GM11168 (cell line): Measurements from ENCODE around the gene ADAM12.
"Not testable (repeated sequence)": the region's sequence is repeated elsewhere in the genome, so short reads cannot be mapped to it uniquely, and the experiment has no call there.

Experiments used
- in situ Hi-C: fragments of 300-500 bp; cut with MboI; formaldehyde crosslinking; loops from one replicate; pipeline ENCODE4 v1.12.0; 2022; ENCODE audit warnings: low sequenced_read_pairs; ENCODE audit not compliant: unreplicated experiment

The ADAM12 gene

GRCh38 chr10:125983656-125984055 is 404.6 kb downstream of the ADAM12 start:
- in situ Hi-C loops, result loop anchor here (25.0 kb wide), 1 partner anchor 529 kb away; no protein-coding TSS in a partner anchor

DNA sequence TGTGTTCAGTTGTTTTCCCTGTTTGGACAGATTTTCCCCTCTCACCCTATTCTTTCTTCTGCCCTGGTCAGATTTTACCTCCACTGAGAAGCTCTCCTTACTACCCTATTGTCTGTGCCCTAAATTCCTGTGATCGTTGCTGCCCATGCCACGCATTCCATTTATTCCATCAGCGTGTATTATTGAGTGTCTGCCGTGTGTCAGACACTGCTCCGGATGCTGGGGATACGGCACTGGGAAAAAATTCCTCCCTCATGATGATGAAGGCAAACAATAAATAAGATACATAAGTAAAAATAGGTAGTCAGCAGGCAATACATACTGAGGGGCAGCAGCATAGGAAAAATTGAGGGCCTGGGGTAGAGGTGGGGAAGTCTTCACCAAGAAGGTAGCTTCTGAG is 405.1 kb downstream of the ADAM12 start:
- in situ Hi-C loops, result loop anchor here (25.0 kb wide), 1 partner anchor 529 kb away; no protein-coding TSS in a partner anchor

DNA sequence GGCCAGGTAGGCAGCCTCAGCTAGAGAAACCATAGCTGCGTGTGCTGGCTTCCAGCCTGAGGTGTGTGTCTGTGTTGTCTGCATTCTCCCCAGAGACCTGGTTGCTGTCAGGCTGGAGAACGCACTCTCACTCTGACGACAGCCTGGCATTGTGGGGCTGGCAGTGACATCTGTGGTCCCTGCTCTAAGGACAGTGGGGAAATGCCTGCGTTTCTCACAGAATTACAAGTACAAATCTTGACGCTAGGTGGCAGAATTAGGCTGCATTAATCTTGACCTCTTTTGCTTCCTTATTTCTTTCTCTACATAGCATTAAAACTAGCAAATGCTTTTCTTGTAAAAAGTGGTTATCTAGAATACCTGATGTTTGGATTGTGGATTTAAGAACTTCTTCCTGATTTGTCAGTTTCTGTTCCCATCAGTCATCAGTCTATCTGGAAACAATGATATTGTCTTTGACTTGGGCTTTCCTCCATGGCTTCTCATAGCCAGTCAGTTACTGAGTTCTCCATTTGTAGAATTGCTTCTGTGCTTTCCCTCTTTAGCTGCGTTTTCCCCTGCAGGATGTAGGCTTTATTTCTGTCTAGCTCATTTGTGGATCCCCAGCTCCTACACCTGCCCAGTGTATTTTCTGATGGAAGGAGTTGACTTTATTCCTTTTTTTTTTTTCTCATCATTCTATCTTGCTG is 405.9 kb downstream of the ADAM12 start:
- in situ Hi-C loops, result loop anchor here (25.0 kb wide), 1 partner anchor 530 kb away; no protein-coding TSS in a partner anchor

DNA sequence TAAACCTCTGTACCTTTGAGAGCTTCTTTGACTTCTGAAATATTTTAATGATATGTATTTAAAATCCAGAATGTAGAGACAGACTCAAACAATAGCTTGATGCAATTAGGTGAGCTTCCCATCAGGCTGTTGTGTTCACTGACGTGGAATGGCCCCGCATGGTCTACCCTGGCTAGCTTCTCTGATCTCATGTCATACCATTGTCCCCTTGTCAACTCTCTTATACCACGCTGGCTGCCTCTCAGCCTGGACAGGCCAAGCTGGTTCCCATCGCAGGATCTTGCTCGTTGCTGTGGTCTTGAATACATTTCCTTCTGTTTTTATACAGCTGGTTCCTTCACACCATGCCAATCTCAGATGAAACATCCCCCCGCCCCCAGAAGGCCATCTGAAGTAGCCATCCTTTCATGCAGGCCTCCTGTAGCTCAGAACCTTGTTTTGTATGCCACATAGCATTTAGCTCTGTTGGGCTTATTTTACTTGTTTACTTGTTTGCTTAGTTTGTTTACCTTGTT is 407.7 kb downstream of the ADAM12 start:
- in situ Hi-C loops, result loop anchor here (25.0 kb wide), 1 partner anchor 532 kb away; no protein-coding TSS in a partner anchor

GRCh38 chr10:125979976-125980375 is 408.3 kb downstream of the ADAM12 start:
- in situ Hi-C loops, result loop anchor here (25.0 kb wide), 1 partner anchor 532 kb away; no protein-coding TSS in a partner anchor

DNA sequence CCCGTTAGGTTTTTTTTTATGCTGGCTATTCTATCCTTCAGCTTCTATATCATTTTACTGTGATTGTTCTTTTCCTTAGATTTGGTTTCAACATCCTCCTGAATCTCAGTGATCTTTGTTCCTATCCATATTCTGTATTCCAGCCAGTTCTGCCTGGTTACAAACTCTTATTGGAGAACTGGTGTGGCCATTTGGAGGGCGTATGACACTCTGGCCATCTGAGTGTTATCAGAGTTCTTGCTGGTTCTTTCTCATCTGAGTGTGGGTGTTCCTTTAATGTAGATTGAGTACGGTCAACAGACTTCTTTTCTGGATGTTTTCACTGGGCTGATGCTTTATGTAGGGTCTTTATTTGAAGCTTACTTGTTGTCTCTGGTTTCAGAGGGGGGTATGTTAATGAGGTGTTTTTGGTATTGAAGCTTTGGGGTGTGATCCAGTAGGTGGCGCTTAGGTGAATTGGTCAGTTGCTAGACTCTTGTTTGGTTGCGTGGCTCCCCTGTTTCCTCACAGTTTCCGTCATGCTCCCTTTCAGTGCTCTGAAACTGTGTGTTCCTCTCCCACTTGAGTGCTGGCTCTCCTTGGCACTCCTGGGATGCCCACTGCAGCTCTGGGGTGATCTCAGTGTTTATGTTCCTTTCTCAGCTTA is 411.2 kb downstream of the ADAM12 start:
- in situ Hi-C loops, result loop anchor here (25.0 kb wide), 1 partner anchor 535 kb away; no protein-coding TSS in a partner anchor

GRCh38 chr10:125970077-125970630 is 418.1 kb downstream of the ADAM12 start:
- in situ Hi-C loops, result not testable (repeated sequence)

DNA sequence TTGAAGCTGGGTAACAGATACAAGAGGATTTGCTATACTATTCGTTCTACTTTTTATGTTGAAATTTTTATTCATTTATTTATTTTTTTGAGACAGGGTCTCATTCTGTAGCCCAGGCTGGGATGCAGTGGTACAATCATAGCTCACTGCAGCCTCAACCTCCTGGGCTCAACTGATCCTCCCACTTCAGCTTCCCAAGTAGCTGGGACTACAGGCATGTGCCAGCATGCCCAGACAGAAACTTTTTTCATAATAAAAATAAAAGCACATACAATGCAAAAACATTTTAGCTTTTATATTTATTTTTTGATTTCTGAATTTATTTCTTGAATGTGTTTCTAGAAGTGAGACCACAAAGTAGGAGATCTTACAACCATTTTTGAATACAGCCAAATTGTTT is 420.7 kb downstream of the ADAM12 start:
- in situ Hi-C loops, result no loop called here

- in situ Hi-C loops, result no loop called here
Observed at GRCh38 chr10:125964558-125964957, 423.7 kb downstream of the ADAM12 start.
